OCI-LY3 (cell line): ENCODE results near the gene ZNF564.

Experiments
- H2AFZ ChIP-seq: fragments of 200-600, 300-600 bp; shearing (Covaris generic); 2 replicates; pipeline ENCODE4 v1.6.0; 2014; ENCODE audit warnings: antibody characterized with exemption, low read depth, low read length
- H3K27ac ChIP-seq: fragments of 200-600, 300-600 bp; sonication (generic); 2 replicates; pipeline ENCODE4 v1.5.1; 2014; ENCODE audit warnings: mild to moderate bottlenecking, low read length, moderate library complexity, mixed read lengths
- H3K27me3 ChIP-seq: fragments of 200-600, 300-600 bp; sonication (generic); 2 replicates; pipeline ENCODE4 v1.6.1; 2014; ENCODE audit warnings: low read depth, low read length, mixed read lengths
- H3K36me3 ChIP-seq: fragments of 200-600, 300-600 bp; sonication (generic); replicated peaks from 2 replicates; pipeline ENCODE3; 2014; ENCODE audit warnings: low read depth, low read length, mixed read lengths
- H3K4me1 ChIP-seq: fragments of 300-600, 200-600 bp; sonication (generic); 2 replicates; pipeline ENCODE4 v1.6.1; 2014; ENCODE audit warnings: low read length, mixed read lengths
- H3K4me2 ChIP-seq: fragments of 200-600, 300-600 bp; sonication (generic); 2 replicates; pipeline ENCODE4 v1.6.1; 2014; ENCODE audit warnings: low read length, mixed read lengths
- H3K4me3 ChIP-seq: fragments of 300-600, 200-600 bp; sonication (generic); 2 replicates; pipeline ENCODE4 v1.5.1; 2014; ENCODE audit warnings: antibody characterized with exemption, mild to moderate bottlenecking, low read length, moderate library complexity
- H3K79me2 ChIP-seq: fragments of 300-600, 200-600 bp; shearing (Covaris generic); 2 replicates; pipeline ENCODE4 v1.6.1; 2014; ENCODE audit warnings: mild to moderate bottlenecking, low read length, mixed read lengths
- H3K9ac ChIP-seq: fragments of 300-600, 200-600 bp; shearing (Covaris generic); 2 replicates; pipeline ENCODE4 v1.6.0; 2014; ENCODE audit warnings: mild to moderate bottlenecking, low read length, moderate library complexity
- H3K9me3 ChIP-seq: fragments of 200-600, 300-600 bp; shearing (Covaris generic); 2 replicates; pipeline ENCODE4 v1.6.1; 2014; ENCODE audit warnings: low read length, mixed read lengths; ENCODE audit not compliant: insufficient read depth
- H4K20me1 ChIP-seq: fragments of 200-600, 300-600 bp; sonication (generic); 2 replicates; pipeline ENCODE4 v1.6.1; 2016; ENCODE audit warnings: low read length, mixed read lengths; ENCODE audit not compliant: insufficient read depth
- CTCF ChIP-seq: fragments of 200-600, 300-600 bp; sonication (generic); IDR thresholded peaks from 2 replicates; pipeline ENCODE4 v1.5.1; 2014; ENCODE audit warnings: antibody characterized with exemption, low read length, low read depth
- EZH2phosphoT487 ChIP-seq: fragments of 200-600 bp; shearing (Covaris generic); IDR thresholded peaks from 2 replicates; pipeline ENCODE4 v1.6.1; 2018; ENCODE audit warnings: antibody characterized with exemption, mixed run types, low read depth

The ZNF564 gene

DNA sequence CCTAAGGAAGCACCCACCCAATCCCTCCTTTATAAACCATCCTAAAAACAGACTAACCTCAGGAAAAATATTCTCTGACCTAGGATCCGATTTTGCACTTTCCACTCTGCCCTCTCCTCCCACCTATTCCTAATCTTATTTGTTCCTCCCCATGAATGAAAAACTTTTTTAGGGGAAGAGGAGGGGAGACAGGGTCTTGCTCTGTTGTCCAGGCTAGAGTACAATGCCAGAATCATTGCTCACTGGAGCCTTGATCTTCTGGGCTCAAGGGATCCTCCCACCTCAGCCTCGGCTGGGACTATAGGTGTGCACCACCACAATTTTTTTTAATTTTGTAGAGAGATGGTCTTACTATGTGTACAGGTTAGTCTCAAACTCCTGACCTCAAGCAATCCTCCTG lies 4.4 kb downstream of the ZNF564 start:
- Histone ChIP-seq H3K36me3 (peaks cover 52% of the 10 kb centered on the region), H2AFZ (no peak overlapping the region)

DNA sequence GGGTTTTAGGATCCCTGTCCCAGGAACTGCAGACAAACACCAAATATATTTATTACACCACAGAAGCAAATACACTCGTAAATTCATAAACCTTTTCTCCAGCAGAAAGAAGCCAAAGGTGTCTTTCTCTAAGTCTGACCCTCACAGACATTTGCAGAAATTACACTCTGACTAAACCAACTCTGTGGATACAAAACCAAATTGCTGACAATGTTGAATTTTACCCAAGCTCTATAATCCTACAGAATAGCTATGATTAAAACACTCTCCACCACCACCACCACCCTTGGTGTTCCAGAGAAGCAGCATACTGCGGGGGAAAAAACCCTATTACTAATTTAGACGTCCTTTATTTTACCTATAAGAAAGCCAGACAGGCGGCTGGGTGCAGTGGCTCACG lies 5.2 kb downstream of the ZNF564 start:
- H3K36me3 ChIP-seq = peaks cover 58% of the 10 kb centered on the region

More for the DNA sequence above, 4.4 kb downstream of the ZNF564 start:
- peaks cover 6% of the 10 kb centered on the region for H3K9me3 ChIP-seq
- no peak overlapping the region for H3K4me2 ChIP-seq
- H3K27me3 ChIP-seq = no peaks in the 10 kb centered on the region
- H3K4me1 ChIP-seq = peaks cover 4% of the 10 kb centered on the region; the same call in 1 of the 2 replicates
- no peak overlapping the region for H3K9ac ChIP-seq
- 0 out of 2 replicates have a peak, but pooled peaks cover 6% of the 10 kb centered on the region for H4K20me1 ChIP-seq
- TF ChIP-seq EZH2phosphoT487 (no peak), CTCF (no peak)
- H3K27ac ChIP-seq = no peak overlapping the region
- H3K79me2 ChIP-seq = peaks cover 76% of the 10 kb centered on the region
- H3K4me3 ChIP-seq = no peak overlapping the region

GRCh38 chr19:12545267-12545666 lies 6.0 kb downstream of the ZNF564 start:
- Histone ChIP-seq H3K4me1 (peaks cover 2% of the 10 kb centered on the region; the same call in 1 of the 2 replicates), H3K9ac (no peak overlapping the region), H2AFZ (no peak overlapping the region), H3K4me2 (no peak overlapping the region), H3K27me3 (no peaks in the 10 kb centered on the region), H3K9me3 (peaks cover 6% of the 10 kb centered on the region), H3K36me3 (peaks cover 61% of the 10 kb centered on the region), H3K79me2 (peaks cover 70% of the 10 kb centered on the region), H3K27ac (no peak overlapping the region), H4K20me1 (0 out of 2 replicates have a peak, but pooled peaks cover 6% of the 10 kb centered on the region), H3K4me3 (no peak overlapping the region)
- TF ChIP-seq EZH2phosphoT487 = no peak
- TF ChIP-seq CTCF = no peak

More for the DNA sequence above, 5.2 kb downstream of the ZNF564 start:
- no peaks in the 10 kb centered on the region for H3K27me3 ChIP-seq
- no peak overlapping the region for H3K4me2 ChIP-seq
- H4K20me1 ChIP-seq = 0 out of 2 replicates have a peak, but pooled peaks cover 6% of the 10 kb centered on the region
- peaks cover 77% of the 10 kb centered on the region for H3K79me2 ChIP-seq
- peaks cover 6% of the 10 kb centered on the region for H3K9me3 ChIP-seq
- H3K9ac ChIP-seq = no peak overlapping the region
- TF ChIP-seq EZH2phosphoT487 (no peak), CTCF (no peak)
- no peak overlapping the region for H3K27ac ChIP-seq
- no peak overlapping the region for H2AFZ ChIP-seq
- H3K4me1 ChIP-seq = peaks cover 4% of the 10 kb centered on the region; the same call in 1 of the 2 replicates
- H3K4me3 ChIP-seq = no peak overlapping the region

GRCh38 chr19:12544401-12544876 lies 6.8 kb downstream of the ZNF564 start:
- Histone ChIP-seq H3K9me3 (peaks cover 6% of the 10 kb centered on the region), H3K36me3 (peaks cover 64% of the 10 kb centered on the region)

More at GRCh38 chr19:12544401-12544876, 6.8 kb downstream of the ZNF564 start:
- Histone ChIP-seq H3K4me2 (no peak overlapping the region), H3K4me3 (no peak overlapping the region), H4K20me1 (0 out of 2 replicates have a peak, but pooled peaks cover 6% of the 10 kb centered on the region), H3K9ac (no peak overlapping the region), H3K27ac (no peak overlapping the region), H2AFZ (no peak overlapping the region), H3K4me1 (no peaks in the 10 kb centered on the region), H3K27me3 (no peaks in the 10 kb centered on the region), H3K79me2 (peaks cover 62% of the 10 kb centered on the region)
- TF ChIP-seq CTCF (no peak), EZH2phosphoT487 (no peak)
